HEK293 (cell line): ENCODE measurements around the gene PCDHA7.

ENCODE experiments used
- GLIS1 ChIP-seq: fragments of 450-650 bp; formaldehyde crosslinking; IDR thresholded peaks from 2 replicates; pipeline ENCODE4 v1.5.1; 2016; ENCODE audit warnings: missing biosample characterization, missing genetic modification characterization
- KLF9 ChIP-seq: fragments of 450-650 bp; formaldehyde crosslinking; IDR thresholded peaks from 2 replicates; pipeline ENCODE4 v1.5.1; 2016; ENCODE audit warnings: missing biosample characterization, missing genetic modification characterization, low read depth
- RBAK ChIP-seq: fragments of 450-650 bp; formaldehyde crosslinking; IDR thresholded peaks from 2 replicates; pipeline ENCODE4 v1.5.1; 2016; ENCODE audit warnings: missing biosample characterization, missing genetic modification characterization
- TRIM28 ChIP-seq: IDR thresholded peaks from 2 replicates; pipeline ENCODE4 v1.6.1; 2011; ENCODE audit warnings: low read length, control low read depth, borderline replicate concordance
- ZNF274 ChIP-seq, 2 experiments: fragments of 200-500 bp in 1 of 2; fragments of 450-650 bp in 1 of 2; sonication (Bioruptor generic) in 1 of 2; formaldehyde crosslinking in 1 of 2; IDR thresholded peaks; 2 replicates each; pipeline versions ENCODE4 v1.5.1 to v1.6.1; 2014 to 2016; ENCODE audit warnings: borderline replicate concordance in 1 of 2, inconsistent platforms in 1 of 2, low read length in 1 of 2, missing biosample characterization in 1 of 2, missing genetic modification characterization in 1 of 2
- ZNF48 ChIP-seq: fragments of 450-650 bp; formaldehyde crosslinking; IDR thresholded peaks from 2 replicates; pipeline ENCODE4 v1.5.1; 2016; ENCODE audit warnings: missing biosample characterization, missing genetic modification characterization
- ZNF561 ChIP-seq: fragments of 450-650 bp; IDR thresholded peaks from 2 replicates; pipeline ENCODE4 v1.5.1; 2018; ENCODE audit warnings: missing biosample characterization, missing genetic modification characterization, borderline replicate concordance
- ZNF626 ChIP-seq: fragments of 450-650 bp; sonication (Bioruptor Pico); formaldehyde crosslinking; IDR thresholded peaks from 2 replicates; pipeline ENCODE4 v1.5.1; 2018; ENCODE audit warnings: missing biosample characterization, missing genetic modification characterization, inconsistent platforms
- TF ChIP-seq, protein P1 (sequence below): fragments of 450-650 bp; formaldehyde crosslinking; IDR thresholded peaks from 2 replicates; pipeline ENCODE4 v1.5.1; 2016; ENCODE audit warnings: missing biosample characterization, missing genetic modification characterization

GRCh38 chr5:140882591-140882899 lies 48.5 kb downstream of the PCDHA7 start:
- no peak for TF ChIP-seq TRIM28
- no peak for TF ChIP-seq ZNF48 (tag by site-specific recombination)
- TF ChIP-seq GLIS1 = no peak
- TF ChIP-seq KLF9 (tag by site-specific recombination) = no peak
- TF ChIP-seq ZNF274 (IDR thresholded peaks at IDR 0.05; ENCODE audit: low read length) = no peak
- no peak for TF ChIP-seq ZNF274 (tag by site-specific recombination; IDR thresholded peaks at IDR 0.05; ENCODE audit: borderline replicate concordance)
- TF ChIP-seq ZNF561 (tag by site-specific recombination) = no peak
- TF ChIP-seq RBAK = no peak
- TF ChIP-seq, protein P1, sequence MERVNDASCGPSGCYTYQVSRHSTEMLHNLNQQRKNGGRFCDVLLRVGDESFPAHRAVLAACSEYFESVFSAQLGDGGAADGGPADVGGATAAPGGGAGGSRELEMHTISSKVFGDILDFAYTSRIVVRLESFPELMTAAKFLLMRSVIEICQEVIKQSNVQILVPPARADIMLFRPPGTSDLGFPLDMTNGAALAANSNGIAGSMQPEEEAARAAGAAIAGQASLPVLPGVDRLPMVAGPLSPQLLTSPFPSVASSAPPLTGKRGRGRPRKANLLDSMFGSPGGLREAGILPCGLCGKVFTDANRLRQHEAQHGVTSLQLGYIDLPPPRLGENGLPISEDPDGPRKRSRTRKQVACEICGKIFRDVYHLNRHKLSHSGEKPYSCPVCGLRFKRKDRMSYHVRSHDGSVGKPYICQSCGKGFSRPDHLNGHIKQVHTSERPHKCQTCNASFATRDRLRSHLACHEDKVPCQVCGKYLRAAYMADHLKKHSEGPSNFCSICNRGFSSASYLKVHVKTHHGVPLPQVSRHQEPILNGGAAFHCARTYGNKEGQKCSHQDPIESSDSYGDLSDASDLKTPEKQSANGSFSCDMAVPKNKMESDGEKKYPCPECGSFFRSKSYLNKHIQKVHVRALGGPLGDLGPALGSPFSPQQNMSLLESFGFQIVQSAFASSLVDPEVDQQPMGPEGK (tag by site-specific recombination) = no peak
- no peak for TF ChIP-seq ZNF626 (tag by site-specific recombination)
